Activated effector memory CD4-positive, alpha-beta T cell treated with anti-CD3 and anti-CD28 coated beads, Interleukin-2, amount 50 U/mL, for 16 hours (primary cell): Measurements from ENCODE around the gene IL17C.

ENCODE experiments used
- DNase-seq: peaks from one replicate; pipeline ENCODE4 v3.0.0-alpha.2; 2020

Gene IL17C

DNA sequence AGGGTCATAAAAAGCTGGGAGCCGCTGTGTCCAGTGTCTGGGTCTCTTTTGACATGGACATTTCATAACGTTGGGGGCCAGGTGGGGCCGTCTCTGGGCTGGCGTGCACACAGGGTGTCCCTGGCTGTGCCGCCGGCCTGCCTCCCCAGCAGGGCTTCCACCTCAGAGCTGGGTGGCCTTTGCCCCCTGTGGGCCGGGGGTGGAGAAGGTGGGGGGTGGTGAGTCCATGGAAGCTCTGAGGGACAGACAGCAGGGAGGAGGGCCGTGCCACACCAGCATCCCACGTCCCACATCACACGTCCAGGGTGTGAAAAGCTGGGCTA is 48.8 kb downstream of the IL17C start:
- no peak for DNase-seq

DNA sequence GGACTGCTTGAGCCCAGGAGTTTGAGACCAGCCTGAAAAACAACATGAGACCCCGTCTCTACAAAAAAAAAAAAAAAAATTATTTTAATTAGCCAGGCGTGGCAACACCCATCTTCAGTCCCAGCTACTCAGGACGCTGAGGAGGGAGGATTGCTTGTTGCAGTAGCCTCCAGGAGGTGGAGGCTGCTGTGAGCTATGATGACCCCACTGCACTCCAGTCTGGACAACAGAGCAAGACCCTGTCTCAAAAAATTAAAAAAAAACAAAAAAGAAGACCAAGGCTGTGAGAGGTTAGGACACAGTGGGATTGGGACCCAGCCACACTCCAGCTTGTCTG is 49.3 kb downstream of the IL17C start:
- DNase-seq, result no peak

DNA sequence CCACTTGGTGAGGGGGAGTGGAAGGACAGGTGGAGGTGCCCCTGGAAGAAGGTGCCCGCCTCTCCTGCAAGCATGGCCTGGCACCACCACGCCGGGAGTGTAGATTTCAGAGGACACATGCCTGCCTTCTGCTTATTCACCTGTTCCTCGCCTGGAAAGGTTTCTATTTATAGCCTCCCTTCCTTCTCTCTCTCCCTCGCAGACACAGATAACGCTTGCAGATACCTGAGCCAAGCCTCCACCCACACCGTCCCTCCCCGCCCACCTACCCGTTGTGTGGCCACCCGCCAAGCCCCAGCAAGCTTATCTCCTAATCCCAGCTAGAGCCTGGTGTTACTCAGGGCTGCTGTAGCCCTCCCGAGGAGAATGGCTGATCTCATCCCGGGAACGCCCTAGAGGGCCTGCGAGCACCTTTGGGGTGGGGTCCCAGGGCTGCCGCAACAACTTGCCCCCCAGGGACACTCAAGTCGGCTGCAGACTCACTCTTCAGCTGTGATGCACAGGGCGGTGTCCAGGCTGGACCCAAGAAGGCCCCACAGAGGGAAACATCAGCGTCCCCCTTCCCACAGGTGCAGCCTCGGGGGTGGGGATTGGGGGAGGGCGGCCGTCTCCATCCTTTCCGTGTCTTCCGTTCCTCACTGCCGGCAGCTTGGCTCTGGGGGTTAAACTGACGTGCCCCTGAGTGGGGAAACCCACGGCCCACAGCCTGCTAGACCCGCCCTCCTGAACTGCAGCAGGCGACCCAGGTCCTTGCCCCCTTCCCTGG is 49.8 kb downstream of the IL17C start:
- DNase-seq, result peak; percentile 62
